DOHH2 (cell line): ENCODE results near the gene CDCA7.
"Not testable (repeated sequence)": the region's sequence is repeated elsewhere in the genome, so short reads cannot be mapped to it uniquely, and the experiment has no call there.

Experiments
- H3F3A ChIP-seq: fragments of 200-600 bp; sonication (generic), shearing (Covaris generic); 2 replicates; pipeline ENCODE4 v1.6.0; 2016; ENCODE audit warnings: antibody characterized with exemption, mild to moderate bottlenecking; ENCODE audit not compliant: control insufficient read depth, insufficient read depth
- H3K27ac ChIP-seq: fragments of 200-600 bp; sonication (generic); 2 replicates; pipeline ENCODE4 v1.5.1; 2014; ENCODE audit warnings: low read depth, mild to moderate bottlenecking, low read length, moderate library complexity
- H3K27me3 ChIP-seq: fragments of 200-600 bp; sonication (generic); 2 replicates; pipeline ENCODE4 v1.6.1; 2014; ENCODE audit warnings: mild to moderate bottlenecking, low read length, mixed read lengths; ENCODE audit not compliant: control insufficient read depth
- H3K36me3 ChIP-seq: fragments of 200-600 bp; sonication (generic); 2 replicates; pipeline ENCODE4 v1.6.1; 2014; ENCODE audit warnings: mild to moderate bottlenecking, low read length, moderate library complexity, mixed read lengths; ENCODE audit not compliant: control insufficient read depth
- H3K4me1 ChIP-seq: fragments of 200-600 bp; sonication (generic); 2 replicates; pipeline ENCODE4 v1.6.1; 2014; ENCODE audit warnings: mild to moderate bottlenecking, low read length, mixed read lengths; ENCODE audit not compliant: control insufficient read depth
- H3K4me2 ChIP-seq: fragments of 200-600 bp; sonication (generic); 2 replicates; pipeline ENCODE4 v1.6.0; 2014; ENCODE audit warnings: mild to moderate bottlenecking, low read length, moderate library complexity
- H3K4me3 ChIP-seq: fragments of 200-600 bp; sonication (generic); 2 replicates; pipeline ENCODE4 v1.5.1; 2014; ENCODE audit warnings: mild to moderate bottlenecking, low read length, mixed read lengths
- H3K79me2 ChIP-seq: fragments of 200-600 bp; sonication (generic); 2 replicates; pipeline ENCODE4 v1.6.1; 2014; ENCODE audit warnings: mild to moderate bottlenecking, low read length, mixed read lengths; ENCODE audit not compliant: control insufficient read depth
- H3K9me2 ChIP-seq: fragments of 200-600 bp; sonication (generic); replicated peaks from 2 replicates; pipeline ENCODE4 v1.6.1; 2014; ENCODE audit warnings: mild to moderate bottlenecking, low read length, mixed read lengths; ENCODE audit not compliant: control insufficient read depth
- H3K9me3 ChIP-seq: fragments of 200-600 bp; sonication (generic); 2 replicates; pipeline ENCODE4 v1.6.1; 2014; ENCODE audit warnings: antibody characterized with exemption, low read length, mixed read lengths; ENCODE audit not compliant: control insufficient read depth, insufficient read depth
- H4K20me1 ChIP-seq: fragments of 200-600 bp; sonication (generic); 2 replicates; pipeline ENCODE4 v1.6.0; 2014; ENCODE audit warnings: low read depth, mild to moderate bottlenecking, antibody characterized with exemption, low read length, moderate library complexity; ENCODE audit not compliant: control insufficient read depth, insufficient read depth
- EZH2phosphoT487 ChIP-seq: fragments of 200-600 bp; sonication (generic); IDR thresholded peaks from 2 replicates; pipeline ENCODE4 v1.6.1; 2017; ENCODE audit warnings: borderline replicate concordance, mild to moderate bottlenecking, antibody characterized with exemption, low read length, moderate library complexity, mixed read lengths
- TF ChIP-seq, protein P1 (sequence below): fragments of 200-600 bp; sonication (generic); IDR thresholded peaks from one replicate; pipeline ENCODE4 v1.5.1; 2014; ENCODE audit warnings: antibody characterized with exemption, mild to moderate bottlenecking, low read depth, low read length; ENCODE audit not compliant: poor library complexity, severe bottlenecking

Gene CDCA7

DNA sequence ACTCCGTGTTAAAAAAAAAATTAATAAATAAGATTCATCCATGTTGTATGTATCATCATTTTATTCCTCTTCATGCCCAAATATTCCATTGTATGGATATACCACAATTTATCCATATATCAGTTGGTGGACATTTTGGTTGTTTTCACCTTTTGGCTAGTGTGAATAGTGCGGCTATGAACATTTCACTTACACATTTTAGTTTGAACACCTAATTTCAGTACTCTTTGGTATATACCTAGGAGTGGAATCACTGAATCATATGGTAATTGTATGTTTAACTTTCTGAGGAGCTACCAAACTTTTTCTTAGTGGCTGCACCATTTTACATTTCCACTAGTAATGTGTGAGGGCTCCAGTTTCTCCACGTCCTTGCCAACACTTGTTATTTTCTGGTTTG lies 20.0 kb downstream of the CDCA7 start:
- Histone ChIP-seq H3K9me3 (no peaks in the 10 kb centered on the region), H3K4me2 (no peak overlapping the region), H3F3A (peaks cover 41% of the 10 kb centered on the region), H3K36me3 (peaks cover 81% of the 10 kb centered on the region), H3K4me1 (no peaks in the 10 kb centered on the region), H3K27me3 (no peaks in the 10 kb centered on the region), H3K9me2 (no peaks in the 10 kb centered on the region), H4K20me1 (0 out of 2 replicates have a peak, but pooled peaks cover 3% of the 10 kb centered on the region), H3K79me2 (no peaks in the 10 kb centered on the region), H3K4me3 (no peak overlapping the region), H3K27ac (no peak overlapping the region)
- no peak for TF ChIP-seq EZH2phosphoT487
- TF ChIP-seq, protein P1, sequence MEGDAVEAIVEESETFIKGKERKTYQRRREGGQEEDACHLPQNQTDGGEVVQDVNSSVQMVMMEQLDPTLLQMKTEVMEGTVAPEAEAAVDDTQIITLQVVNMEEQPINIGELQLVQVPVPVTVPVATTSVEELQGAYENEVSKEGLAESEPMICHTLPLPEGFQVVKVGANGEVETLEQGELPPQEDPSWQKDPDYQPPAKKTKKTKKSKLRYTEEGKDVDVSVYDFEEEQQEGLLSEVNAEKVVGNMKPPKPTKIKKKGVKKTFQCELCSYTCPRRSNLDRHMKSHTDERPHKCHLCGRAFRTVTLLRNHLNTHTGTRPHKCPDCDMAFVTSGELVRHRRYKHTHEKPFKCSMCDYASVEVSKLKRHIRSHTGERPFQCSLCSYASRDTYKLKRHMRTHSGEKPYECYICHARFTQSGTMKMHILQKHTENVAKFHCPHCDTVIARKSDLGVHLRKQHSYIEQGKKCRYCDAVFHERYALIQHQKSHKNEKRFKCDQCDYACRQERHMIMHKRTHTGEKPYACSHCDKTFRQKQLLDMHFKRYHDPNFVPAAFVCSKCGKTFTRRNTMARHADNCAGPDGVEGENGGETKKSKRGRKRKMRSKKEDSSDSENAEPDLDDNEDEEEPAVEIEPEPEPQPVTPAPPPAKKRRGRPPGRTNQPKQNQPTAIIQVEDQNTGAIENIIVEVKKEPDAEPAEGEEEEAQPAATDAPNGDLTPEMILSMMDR, result no peak

DNA sequence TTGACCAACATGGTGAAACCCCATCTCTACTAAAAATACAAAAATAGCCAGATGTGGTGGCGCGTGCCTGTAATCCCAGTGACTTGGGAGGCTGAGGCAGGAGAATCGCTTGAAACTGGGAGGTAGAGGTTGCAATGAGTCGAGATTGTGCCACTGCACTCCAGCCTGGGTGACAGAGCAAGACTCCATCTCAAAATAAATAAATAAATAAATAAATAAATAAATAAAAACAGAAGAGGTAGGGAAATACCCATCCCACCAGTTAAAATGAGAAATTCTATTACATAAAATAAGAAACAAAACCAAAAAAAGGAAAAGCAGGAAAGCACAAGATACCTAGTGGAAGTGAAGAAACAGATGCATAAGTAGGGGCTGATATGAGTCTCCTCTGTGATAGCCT lies 30.9 kb downstream of the CDCA7 start:
- H3K36me3 ChIP-seq, result peaks cover 14% of the 10 kb centered on the region
- not testable (repeated sequence) for H3K27ac ChIP-seq, H3K9me3 ChIP-seq, H3F3A ChIP-seq, H3K9me2 ChIP-seq, H3K27me3 ChIP-seq, H3K4me2 ChIP-seq, H3K79me2 ChIP-seq, H4K20me1 ChIP-seq, H3K4me3 ChIP-seq, H3K4me1 ChIP-seq

DNA sequence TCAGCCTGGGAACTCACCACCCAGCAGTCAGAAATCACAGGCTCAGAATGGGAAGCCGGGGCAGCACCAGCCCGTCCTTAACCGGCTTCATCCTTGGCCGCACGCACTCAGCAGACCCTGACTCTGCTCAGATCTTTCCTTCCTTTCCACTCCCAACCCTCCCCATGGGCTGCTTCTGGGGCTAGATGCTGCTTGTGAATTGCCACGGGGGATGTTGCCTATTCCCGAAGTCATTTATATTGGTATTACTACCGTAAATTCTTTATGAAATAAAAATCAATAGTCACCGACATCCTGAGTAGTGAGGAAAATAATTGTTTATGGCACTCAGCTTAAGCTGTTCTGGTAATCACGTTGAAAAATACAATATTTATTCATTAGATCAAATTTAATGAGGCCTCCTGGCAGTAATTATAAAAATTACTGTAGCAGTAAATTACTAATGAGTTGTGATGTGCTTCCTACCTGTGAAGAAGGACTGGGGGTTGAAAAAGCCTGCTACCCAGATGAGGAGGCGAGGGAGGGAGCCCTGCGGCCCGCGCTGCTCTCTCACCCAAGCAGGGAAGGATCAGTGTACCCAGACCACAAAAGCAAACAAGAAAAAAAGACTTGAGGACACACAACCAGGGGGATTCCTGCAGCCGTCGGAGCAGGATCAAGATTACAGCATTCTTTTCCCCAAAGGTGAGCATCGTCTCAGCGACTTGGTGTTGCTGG lies 31.5 kb downstream of the CDCA7 start:
- no peaks in the 10 kb centered on the region for H3F3A ChIP-seq
- TF ChIP-seq EZH2phosphoT487, result no peak
- TF ChIP-seq, protein P1, result no peak
- no peaks in the 10 kb centered on the region for H3K4me1 ChIP-seq
- H3K9me3 ChIP-seq, result no peaks in the 10 kb centered on the region
- no peak overlapping the region for H3K4me3 ChIP-seq
- H3K27me3 ChIP-seq, result no peaks in the 10 kb centered on the region
- no peaks in the 10 kb centered on the region for H3K9me2 ChIP-seq
- no peak overlapping the region for H3K27ac ChIP-seq
- H3K36me3 ChIP-seq, result peaks cover 11% of the 10 kb centered on the region
- no peak overlapping the region for H3K4me2 ChIP-seq
- H3K79me2 ChIP-seq, result no peaks in the 10 kb centered on the region
- no peaks in the 10 kb centered on the region for H4K20me1 ChIP-seq

DNA sequence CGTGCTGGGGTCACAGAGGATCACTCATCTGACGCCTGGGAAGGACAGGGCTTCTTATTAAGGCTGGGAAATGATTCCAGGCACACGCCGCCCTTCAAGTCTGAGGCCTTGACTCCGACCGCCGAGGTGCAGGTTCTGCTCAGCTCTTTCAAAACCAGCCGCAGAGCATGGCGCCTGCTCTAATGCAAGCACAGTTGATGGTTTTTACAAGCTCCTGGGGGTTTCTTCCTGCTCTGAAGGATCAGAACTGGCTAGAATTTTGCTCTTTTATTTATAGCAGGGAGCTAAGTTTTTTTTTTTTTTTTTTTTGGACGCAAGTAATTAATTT lies 32.0 kb downstream of the CDCA7 start:
- Histone ChIP-seq H3K9me3 (no peaks in the 10 kb centered on the region), H3K36me3 (peaks cover 11% of the 10 kb centered on the region), H3K4me3 (no peak overlapping the region), H3K27ac (no peak overlapping the region), H3K79me2 (no peaks in the 10 kb centered on the region), H3F3A (no peaks in the 10 kb centered on the region), H3K4me2 (no peak overlapping the region), H3K27me3 (no peaks in the 10 kb centered on the region), H4K20me1 (no peaks in the 10 kb centered on the region), H3K4me1 (no peaks in the 10 kb centered on the region), H3K9me2 (no peaks in the 10 kb centered on the region)
- TF ChIP-seq, protein P1, result no peak
- no peak for TF ChIP-seq EZH2phosphoT487
